ENCODE data around the gene INVS. TPM values are rescaled to one million over a fixed set of nuclear protein-coding genes. Genes with fewer than 3 reads are reported as not detected.
"Not testable (repeated sequence)": the region's sequence is repeated elsewhere in the genome, so short reads cannot be mapped to it uniquely, and the experiment has no call there.

The INVS gene
- polyA plus RNA-seq, 3 donors = 16.7 to 26.1 (median 17.2) TPM

GRCh38 chr9:100072805-100073204, 26.2 kb upstream of the INVS start:
- no peak for DNase-seq (ENCODE audit: extremely low read depth in 1 of 11, low read depth in 9 of 11, low spot score in 4 of 11)

GRCh38 chr9:100074093-100074492, 24.9 kb upstream of the INVS start:
- no peak for DNase-seq (ENCODE audit: extremely low read depth in 1 of 11, low read depth in 9 of 11, low spot score in 4 of 11)

GRCh38 chr9:100074989-100075388, 24.1 kb upstream of the INVS start:
- DNase-seq (ENCODE audit: extremely low read depth in 1 of 11, low read depth in 9 of 11, low spot score in 4 of 11) = no peak

GRCh38 chr9:100076256-100076655, 22.8 kb upstream of the INVS start:
- DNase-seq (ENCODE audit: extremely low read depth in 1 of 11, low read depth in 9 of 11, low spot score in 4 of 11) = not testable (repeated sequence)

GRCh38 chr9:100082782-100083181, 16.3 kb upstream of the INVS start:
- no peak for DNase-seq (ENCODE audit: extremely low read depth in 1 of 11, low read depth in 9 of 11, low spot score in 4 of 11)

GRCh38 chr9:100083448-100084127, 15.5 kb upstream of the INVS start:
- no peak for DNase-seq (ENCODE audit: extremely low read depth in 1 of 11, low read depth in 9 of 11, low spot score in 4 of 11)

GRCh38 chr9:100084128-100084453, 15.0 kb upstream of the INVS start:
- DNase-seq (ENCODE audit: extremely low read depth in 1 of 11, low read depth in 9 of 11, low spot score in 4 of 11) = no peak

GRCh38 chr9:100084734-100085133, 14.3 kb upstream of the INVS start:
- no peak for DNase-seq (ENCODE audit: extremely low read depth in 1 of 11, low read depth in 9 of 11, low spot score in 4 of 11)

GRCh38 chr9:100086097-100086635, 12.9 kb upstream of the INVS start:
- no peak for DNase-seq (ENCODE audit: extremely low read depth in 1 of 11, low read depth in 9 of 11, low spot score in 4 of 11)

- no peak for DNase-seq (ENCODE audit: extremely low read depth in 1 of 11, low read depth in 9 of 11, low spot score in 4 of 11)
Measured at GRCh38 chr9:100087218-100087617, 11.8 kb upstream of the INVS start.

- no peak for DNase-seq (ENCODE audit: extremely low read depth in 1 of 11, low read depth in 9 of 11, low spot score in 4 of 11)
Measured at GRCh38 chr9:100088202-100088601, 10.8 kb upstream of the INVS start.

- DNase-seq (ENCODE audit: extremely low read depth in 1 of 11, low read depth in 9 of 11, low spot score in 4 of 11) = no peak
Measured at GRCh38 chr9:100090880-100091279, 8.2 kb upstream of the INVS start.

- DNase-seq (ENCODE audit: extremely low read depth in 1 of 11, low read depth in 9 of 11, low spot score in 4 of 11) = no peak
Measured at GRCh38 chr9:100091650-100092049, 7.4 kb upstream of the INVS start.

- DNase-seq (ENCODE audit: extremely low read depth in 1 of 11, low read depth in 9 of 11, low spot score in 4 of 11) = no peak
Measured at GRCh38 chr9:100092066-100092465, 7.0 kb upstream of the INVS start.

GRCh38 chr9:100094411-100094810, 4.6 kb upstream of the INVS start:
- DNase-seq (ENCODE audit: extremely low read depth in 1 of 11, low read depth in 9 of 11, low spot score in 4 of 11) = not testable (repeated sequence)

- DNase-seq (ENCODE audit: extremely low read depth in 1 of 11, low read depth in 9 of 11, low spot score in 4 of 11) = no peak
Measured at GRCh38 chr9:100096378-100096916, 2.6 kb upstream of the INVS start.

- peak; percentile 8 to 35 (median 22) for DNase-seq (ENCODE audit: extremely low read depth in 1 of 11, low read depth in 9 of 11, low spot score in 4 of 11)
Measured at GRCh38 chr9:100098046-100098886, 777 bp upstream of the INVS start.

GRCh38 chr9:100099722-100100042, 639 bp downstream of the INVS start:
- DNase-seq (ENCODE audit: extremely low read depth in 1 of 11, low read depth in 9 of 11, low spot score in 4 of 11) = peak in 2 of 11 donors; percentile 10 to 17

- no peak for DNase-seq (ENCODE audit: extremely low read depth in 1 of 11, low read depth in 9 of 11, low spot score in 4 of 11)
Measured at GRCh38 chr9:100100146-100100667, 1.2 kb downstream of the INVS start.

- no peak for DNase-seq (ENCODE audit: extremely low read depth in 1 of 11, low read depth in 9 of 11, low spot score in 4 of 11)
Measured at GRCh38 chr9:100101608-100102007, 2.6 kb downstream of the INVS start.
